ENCODE results near the gene CDC6. TPM values are rescaled to one million over a fixed set of nuclear protein-coding genes. Genes with fewer than 3 reads are reported as not detected.

The CDC6 gene
- total and polyA plus RNA-seq, 12 donors = 0.49 to 3.0 (median 0.86) TPM

DNA sequence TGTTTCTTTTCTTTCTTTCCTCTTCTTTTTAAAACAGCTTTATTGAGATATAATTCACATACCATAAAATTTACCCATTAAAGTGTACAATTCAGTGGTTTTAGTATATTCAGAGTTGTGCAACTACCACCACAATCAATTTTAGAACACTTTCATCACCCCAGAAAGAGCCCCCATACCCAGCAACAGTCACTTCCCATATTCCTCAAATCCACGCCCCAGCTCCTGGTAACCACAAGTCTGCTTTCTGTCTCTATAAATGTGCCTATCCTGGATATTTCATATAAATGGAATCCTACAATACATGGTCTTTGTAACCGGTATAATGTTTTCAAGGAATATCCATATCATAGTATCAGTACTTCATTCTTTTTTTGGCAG, 40.7 kb downstream of the CDC6 start:
- Histone ChIP-seq H3K36me3 (peaks cover 0 to 25% (median 0%) of the 10 kb centered on the region in 9 donors), H3K4me1 (peaks cover 75 to 100% (median 99%) of the 10 kb centered on the region in 9 donors), H3K27me3 (no peaks in the 10 kb centered on the region), H3K9me3 (no peaks in the 10 kb centered on the region), H3K4me3 (no peak overlapping the region), H3K27ac (peak overlapping the region in 9 of 10 donors; percentile 59 to 98 (median 94))
- TF ChIP-seq, protein P1, sequence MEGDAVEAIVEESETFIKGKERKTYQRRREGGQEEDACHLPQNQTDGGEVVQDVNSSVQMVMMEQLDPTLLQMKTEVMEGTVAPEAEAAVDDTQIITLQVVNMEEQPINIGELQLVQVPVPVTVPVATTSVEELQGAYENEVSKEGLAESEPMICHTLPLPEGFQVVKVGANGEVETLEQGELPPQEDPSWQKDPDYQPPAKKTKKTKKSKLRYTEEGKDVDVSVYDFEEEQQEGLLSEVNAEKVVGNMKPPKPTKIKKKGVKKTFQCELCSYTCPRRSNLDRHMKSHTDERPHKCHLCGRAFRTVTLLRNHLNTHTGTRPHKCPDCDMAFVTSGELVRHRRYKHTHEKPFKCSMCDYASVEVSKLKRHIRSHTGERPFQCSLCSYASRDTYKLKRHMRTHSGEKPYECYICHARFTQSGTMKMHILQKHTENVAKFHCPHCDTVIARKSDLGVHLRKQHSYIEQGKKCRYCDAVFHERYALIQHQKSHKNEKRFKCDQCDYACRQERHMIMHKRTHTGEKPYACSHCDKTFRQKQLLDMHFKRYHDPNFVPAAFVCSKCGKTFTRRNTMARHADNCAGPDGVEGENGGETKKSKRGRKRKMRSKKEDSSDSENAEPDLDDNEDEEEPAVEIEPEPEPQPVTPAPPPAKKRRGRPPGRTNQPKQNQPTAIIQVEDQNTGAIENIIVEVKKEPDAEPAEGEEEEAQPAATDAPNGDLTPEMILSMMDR (IDR thresholded peaks at IDR 0.05) = no peak
- ATAC-seq (no peak), DNase-seq (no peak)
- WGBS, 2 donors = 84 to 89% methylated on average over 2 of the region's 2 CpGs
- intact Hi-C loops (cut with DNase I) = no loop called here

DNA sequence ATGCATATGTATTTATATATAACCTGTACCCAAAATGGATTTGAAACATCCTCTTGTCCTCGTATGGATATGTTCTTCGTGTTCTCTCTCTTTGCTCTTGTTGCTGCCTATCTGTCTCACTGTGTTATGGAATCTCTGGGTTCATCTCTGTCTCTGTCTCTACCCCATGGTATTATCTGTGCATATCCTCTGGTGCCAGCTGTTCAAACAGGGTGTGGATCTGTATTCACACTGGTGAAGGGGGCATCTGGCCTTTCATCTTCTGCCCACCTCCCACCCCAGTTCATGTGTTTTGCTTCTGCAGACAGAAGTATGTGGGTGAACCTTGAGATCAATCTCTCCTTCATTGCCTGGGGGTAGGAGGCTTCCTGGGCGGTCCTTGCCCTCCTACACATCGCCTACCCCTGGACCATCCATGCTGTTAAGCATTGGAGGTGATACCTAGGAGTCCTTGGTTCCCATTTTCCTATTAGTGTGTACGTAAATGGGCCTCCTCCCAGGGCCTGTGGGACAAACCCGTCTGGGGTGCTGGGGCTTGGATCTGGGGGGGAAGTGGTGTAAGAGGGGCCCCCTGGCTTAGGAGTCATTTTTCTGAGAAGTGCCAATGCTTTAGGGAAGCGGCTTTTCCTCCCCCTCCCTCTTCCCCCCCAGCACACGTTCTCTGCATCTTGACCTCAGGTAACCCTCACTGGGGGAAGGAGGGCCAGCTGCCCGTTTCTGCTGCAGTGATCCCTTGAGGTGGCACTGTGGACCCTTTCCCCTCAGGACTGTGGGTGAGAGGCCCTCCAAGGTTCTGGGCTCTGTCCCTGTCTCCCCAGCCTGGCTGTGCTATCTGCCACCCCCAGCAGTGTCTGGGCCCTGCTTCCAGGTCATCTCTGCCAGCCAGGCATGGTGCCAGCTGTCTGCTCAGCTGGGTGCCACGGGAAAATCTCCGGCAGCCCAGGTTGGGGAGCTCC, 42.4 kb downstream of the CDC6 start:
- ATAC-seq = peak in 7 of 8 donors; percentile 20 to 58 (median 34)
- Histone ChIP-seq H3K9me3 (no peaks in the 10 kb centered on the region), H3K27ac (peak overlapping the region in 9 of 10 donors; percentile 76 to 98 (median 87)), H3K36me3 (peaks cover 0 to 30% (median 0%) of the 10 kb centered on the region in 9 donors), H3K4me3 (peak overlapping the region in 3 of 10 donors; percentile 2 to 49 (median 4)), H3K4me1 (peaks cover 77 to 100% (median 100%) of the 10 kb centered on the region in 9 donors), H3K27me3 (no peaks in the 10 kb centered on the region)
- TF ChIP-seq, protein P1 (IDR thresholded peaks at IDR 0.05) = no peak
- intact Hi-C loops (cut with DNase I) = no loop called here
- 31 to 32% methylated on average over 11 of the region's 11 CpGs for WGBS, 2 donors
- DNase-seq = peak; percentile 79 to 80

DNA sequence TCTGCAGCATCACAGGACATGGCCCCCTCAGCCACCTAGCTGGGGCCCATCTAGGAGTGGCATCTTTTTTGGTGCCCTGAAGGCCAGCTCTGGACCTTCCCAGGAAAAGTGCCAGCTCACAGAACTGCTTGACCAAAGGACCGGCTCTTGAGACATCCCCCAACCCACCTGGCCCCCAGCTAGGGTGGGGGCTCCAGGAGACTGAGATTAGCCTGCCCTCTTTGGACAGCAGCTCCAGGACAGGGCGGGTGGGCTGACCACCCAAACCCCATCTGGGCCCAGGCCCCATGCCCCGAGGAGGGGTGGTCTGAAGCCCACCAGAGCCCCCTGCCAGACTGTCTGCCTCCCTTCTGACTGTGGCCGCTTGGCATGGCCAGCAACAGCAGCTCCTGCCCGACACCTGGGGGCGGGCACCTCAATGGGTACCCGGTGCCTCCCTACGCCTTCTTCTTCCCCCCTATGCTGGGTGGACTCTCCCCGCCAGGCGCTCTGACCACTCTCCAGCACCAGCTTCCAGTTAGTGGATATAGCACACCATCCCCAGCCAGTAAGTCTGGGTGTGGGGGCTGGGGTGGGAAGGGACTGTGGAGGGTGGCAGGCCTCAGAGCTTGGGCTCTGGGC, 43.3 kb downstream of the CDC6 start:
- TF ChIP-seq, protein P1 (IDR thresholded peaks at IDR 0.05) = no peak
- peak overlapping the region in 9 of 10 donors; percentile 76 to 98 (median 87) for H3K27ac ChIP-seq
- H3K4me3 ChIP-seq = peak overlapping the region in 4 of 10 donors; percentile 2 to 49 (median 20)
- peaks cover 0 to 30% (median 0%) of the 10 kb centered on the region in 9 donors for H3K36me3 ChIP-seq
- H3K27me3 ChIP-seq = no peaks in the 10 kb centered on the region
- ATAC-seq (peak in 1 of 8 donors; percentile 1), DNase-seq (peak; percentile 4 to 19)
- no peaks in the 10 kb centered on the region for H3K9me3 ChIP-seq
- WGBS, 2 donors = 88 to 90% methylated on average over 10 of the region's 10 CpGs
- H3K4me1 ChIP-seq = peaks cover 78 to 100% (median 98%) of the 10 kb centered on the region in 9 donors
- intact Hi-C loops (cut with DNase I) = no loop called here
